ENCODE data around the gene TFPI.

The TFPI gene

DNA sequence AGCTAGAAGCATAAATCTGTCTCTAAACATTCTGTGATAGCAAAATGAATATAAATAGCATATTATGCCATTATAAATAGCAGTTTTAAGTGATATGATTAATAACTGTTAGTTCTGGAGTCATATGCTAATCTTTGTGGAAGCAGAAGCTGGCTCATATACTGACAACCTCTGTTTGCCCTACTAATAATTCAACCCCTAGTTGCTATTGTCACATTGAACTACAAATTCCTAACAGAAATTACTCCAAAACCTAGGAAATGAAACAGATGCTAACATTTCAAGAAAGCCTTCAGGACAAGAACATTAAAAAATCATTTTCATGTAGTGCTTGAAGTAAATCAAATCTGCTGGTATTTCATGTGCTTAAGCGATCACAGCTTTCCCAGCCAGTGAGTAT is 134.4 kb downstream of the TFPI start:
- TF ChIP-seq, protein P1, sequence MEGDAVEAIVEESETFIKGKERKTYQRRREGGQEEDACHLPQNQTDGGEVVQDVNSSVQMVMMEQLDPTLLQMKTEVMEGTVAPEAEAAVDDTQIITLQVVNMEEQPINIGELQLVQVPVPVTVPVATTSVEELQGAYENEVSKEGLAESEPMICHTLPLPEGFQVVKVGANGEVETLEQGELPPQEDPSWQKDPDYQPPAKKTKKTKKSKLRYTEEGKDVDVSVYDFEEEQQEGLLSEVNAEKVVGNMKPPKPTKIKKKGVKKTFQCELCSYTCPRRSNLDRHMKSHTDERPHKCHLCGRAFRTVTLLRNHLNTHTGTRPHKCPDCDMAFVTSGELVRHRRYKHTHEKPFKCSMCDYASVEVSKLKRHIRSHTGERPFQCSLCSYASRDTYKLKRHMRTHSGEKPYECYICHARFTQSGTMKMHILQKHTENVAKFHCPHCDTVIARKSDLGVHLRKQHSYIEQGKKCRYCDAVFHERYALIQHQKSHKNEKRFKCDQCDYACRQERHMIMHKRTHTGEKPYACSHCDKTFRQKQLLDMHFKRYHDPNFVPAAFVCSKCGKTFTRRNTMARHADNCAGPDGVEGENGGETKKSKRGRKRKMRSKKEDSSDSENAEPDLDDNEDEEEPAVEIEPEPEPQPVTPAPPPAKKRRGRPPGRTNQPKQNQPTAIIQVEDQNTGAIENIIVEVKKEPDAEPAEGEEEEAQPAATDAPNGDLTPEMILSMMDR (IDR thresholded peaks at IDR 0.05; ENCODE audit: insufficient read depth, low read depth, low read length, missing control alignments) = no peak
- DNase-seq (ENCODE audit: low read depth) = no peak
- no peak overlapping the region for H3K4me3 ChIP-seq (ENCODE audit: low read depth, low read length)

DNA sequence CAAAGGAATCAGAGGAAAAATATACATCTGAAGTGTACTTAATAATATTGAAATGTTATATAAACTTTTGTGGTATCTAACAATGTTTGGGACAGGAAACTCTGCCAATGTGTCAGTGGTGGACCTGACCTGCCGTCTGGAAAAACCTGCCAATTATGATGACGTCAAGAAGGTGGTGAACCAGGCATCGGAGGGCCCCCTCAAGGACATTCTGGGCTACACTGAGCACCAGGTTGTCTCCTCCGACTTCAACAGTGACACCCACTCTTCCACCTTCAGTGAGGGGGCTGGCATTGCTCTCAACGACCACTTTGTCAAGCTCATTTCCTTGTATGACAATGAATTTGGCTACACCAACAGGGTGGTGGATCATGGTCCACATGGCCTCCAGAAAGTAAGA is 138.8 kb downstream of the TFPI start:
- H3K4me3 ChIP-seq (ENCODE audit: low read depth, low read length) = no peak overlapping the region
- TF ChIP-seq, protein P1 (IDR thresholded peaks at IDR 0.05; ENCODE audit: insufficient read depth, low read depth, low read length, missing control alignments) = no peak

More for the DNA sequence above, 138.8 kb downstream of the TFPI start:
- DNase-seq (ENCODE audit: low read depth) = no peak
